ENCODE measurements around the gene SLC10A6. TPM values are rescaled to one million over a fixed set of nuclear protein-coding genes. Genes with fewer than 3 reads are reported as not detected.
A peak's percentile ranks its signal among the peaks of the same experiment; 100 is the strongest.
"Not testable (repeated sequence)": the region's sequence is repeated elsewhere in the genome, so short reads cannot be mapped to it uniquely, and the experiment has no call there.

Gene SLC10A6, protein sequence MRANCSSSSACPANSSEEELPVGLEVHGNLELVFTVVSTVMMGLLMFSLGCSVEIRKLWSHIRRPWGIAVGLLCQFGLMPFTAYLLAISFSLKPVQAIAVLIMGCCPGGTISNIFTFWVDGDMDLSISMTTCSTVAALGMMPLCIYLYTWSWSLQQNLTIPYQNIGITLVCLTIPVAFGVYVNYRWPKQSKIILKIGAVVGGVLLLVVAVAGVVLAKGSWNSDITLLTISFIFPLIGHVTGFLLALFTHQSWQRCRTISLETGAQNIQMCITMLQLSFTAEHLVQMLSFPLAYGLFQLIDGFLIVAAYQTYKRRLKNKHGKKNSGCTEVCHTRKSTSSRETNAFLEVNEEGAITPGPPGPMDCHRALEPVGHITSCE
- total RNA-seq: 1.6 TPM

DNA sequence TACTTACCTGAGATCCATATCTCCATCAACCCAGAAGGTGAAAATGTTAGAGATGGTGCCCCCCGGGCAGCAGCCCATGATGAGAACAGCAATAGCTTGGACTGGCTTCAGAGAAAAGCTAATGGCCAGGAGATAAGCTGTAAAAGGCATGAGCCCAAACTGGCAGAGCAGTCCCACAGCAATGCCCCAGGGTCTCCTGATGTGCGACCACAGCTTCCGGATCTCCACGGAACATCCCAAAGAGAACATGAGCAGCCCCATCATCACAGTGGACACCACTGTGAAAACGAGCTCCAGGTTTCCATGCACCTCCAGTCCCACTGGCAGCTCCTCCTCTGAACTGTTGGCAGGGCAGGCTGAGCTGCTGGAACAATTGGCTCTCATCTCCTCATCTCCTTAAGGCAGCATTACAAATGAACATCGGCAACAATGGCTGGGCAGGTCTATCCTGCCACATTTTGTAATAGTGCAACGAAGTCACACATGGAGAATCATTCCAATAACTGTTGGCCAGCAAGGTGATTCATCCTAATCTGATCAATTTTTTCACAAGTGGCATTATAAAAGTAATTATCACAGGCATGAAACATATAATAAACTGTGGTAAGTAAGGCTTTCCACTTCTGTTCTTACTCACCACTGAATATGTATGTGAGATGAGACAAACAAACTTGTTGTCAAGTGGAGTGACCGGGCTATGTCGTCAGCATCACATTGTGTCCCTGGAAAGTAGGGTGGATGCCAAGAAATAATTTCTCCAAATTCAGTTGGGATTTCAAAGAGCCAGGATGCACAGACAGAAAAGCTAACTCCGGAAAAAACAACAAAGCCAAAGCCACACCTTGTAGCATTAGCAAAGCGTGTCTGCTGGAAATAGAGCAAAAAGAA, at the start of gene SLC10A6:
Gene SLC10A6, minus strand, starts transcription at position 653 of the 888 bp plus-strand sequence. Its CDS starts 269 bp downstream, at position 384.
- no peak for DNase-seq (ENCODE audit: low spot score)

DNA sequence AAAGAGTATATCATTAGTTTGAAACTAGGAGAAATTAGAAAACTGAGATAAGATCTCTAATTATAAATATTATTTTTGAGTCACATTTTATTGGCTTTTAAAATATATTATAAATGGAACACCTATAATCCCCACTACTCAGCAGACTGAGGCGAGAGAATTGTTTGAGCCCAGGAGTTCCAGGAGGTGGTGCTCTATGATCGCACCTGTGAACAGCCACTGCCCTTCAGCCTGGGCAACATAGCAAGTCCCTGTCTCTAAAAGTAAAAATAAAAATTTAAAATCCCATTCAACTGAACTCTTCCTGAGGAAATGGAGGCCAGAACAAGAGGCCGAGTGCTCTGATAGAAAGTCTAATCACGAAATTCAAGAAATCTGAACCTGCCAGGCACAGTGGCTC, 49.4 kb upstream of the SLC10A6 start:
- DNase-seq (ENCODE audit: low spot score): no peak

DNA sequence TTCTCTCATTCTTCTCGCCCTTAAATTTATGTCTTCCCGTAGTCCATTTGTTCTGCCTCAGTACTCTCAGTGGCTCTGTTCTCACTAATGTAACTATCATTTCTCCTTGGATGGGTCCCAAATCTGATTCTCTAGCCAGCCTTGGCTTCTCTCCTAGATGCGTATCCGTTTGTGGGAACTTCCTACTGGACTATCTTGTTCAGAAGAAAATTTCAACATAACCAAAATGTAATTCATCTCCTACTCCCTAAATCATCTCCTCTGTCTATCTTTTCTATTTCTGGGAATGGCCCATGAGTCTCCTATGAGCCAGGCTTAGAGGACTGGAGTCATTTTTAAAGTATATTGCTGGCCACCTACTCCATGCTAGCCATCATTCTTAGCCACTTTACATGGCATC, 47.4 kb upstream of the SLC10A6 start:
- no peak for DNase-seq (ENCODE audit: low spot score)

DNA sequence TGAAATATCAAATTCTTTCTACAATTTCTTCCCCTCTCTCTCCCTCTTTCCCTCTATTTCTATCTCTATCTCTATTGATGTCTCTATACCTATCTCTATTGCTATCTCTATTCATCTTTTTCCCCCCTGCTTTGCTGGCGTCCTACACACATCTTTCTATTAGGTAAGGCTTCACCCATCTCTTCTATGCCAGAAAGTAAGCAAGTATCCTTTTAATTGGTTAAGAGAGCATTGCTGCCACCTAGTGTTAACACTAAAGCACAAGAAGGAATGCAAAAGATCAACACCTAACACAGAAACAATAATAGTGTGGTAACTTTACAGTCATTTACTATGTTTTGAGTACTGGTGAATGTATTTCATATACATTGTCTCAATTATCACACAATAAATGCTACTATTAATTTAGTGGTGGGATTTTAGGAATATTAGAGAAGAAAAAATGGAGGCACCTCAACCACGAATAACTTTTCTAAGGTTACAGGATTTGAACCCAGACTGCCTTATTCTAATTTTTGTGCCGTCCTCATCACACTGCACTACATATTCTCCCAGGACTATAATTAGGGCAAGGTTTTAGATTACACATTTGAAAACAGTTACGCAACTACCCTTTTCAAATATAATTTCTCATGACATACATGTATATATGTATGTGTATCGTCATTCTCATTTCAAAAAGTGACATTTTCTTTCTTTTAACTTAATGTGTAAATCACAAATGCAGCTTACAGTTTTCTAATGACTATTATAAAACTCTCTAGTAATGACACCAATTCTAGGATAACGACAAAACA, 46.7 kb upstream of the SLC10A6 start:
- DNase-seq (ENCODE audit: low spot score): no peak

DNA sequence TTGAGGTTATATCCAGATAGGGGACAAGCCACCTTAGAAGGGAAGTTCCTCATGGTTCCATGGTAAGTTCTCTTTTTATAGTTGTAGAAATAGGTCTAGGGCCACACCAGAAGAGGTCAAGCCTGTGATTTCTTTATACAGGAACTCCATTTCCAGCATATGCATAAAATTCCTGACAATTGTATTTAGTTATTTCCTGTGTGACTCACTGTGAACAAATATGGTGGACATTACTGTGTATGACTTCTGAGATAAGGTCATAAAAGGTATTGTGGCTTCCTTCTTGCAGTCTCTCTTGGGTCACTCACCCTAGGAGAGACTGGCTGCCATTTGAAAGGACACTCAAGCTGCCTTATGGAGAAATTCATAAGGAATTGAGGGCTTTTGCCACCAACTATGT, 45.3 kb upstream of the SLC10A6 start:
- no peak for DNase-seq (ENCODE audit: low spot score)

DNA sequence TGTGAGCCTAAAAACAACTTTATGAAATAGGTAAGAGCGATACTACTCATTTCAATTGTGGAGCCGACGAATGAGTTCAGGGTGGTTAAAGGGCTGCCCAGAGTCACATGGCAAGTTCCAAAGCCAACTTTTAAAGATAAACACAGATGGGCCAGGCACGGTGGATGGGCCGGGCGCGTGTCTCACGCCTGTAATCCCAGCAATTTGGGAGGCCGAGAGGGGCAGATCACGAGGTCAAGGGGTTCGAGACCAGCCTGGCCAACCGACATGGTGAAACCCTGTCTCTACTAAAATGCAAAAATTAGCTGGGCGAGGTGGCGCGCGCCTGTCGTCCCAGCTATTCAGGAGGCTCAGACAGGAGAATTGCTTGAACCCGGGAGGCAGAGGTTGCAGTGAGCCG, 44.0 kb upstream of the SLC10A6 start:
- DNase-seq (ENCODE audit: low spot score): no peak

DNA sequence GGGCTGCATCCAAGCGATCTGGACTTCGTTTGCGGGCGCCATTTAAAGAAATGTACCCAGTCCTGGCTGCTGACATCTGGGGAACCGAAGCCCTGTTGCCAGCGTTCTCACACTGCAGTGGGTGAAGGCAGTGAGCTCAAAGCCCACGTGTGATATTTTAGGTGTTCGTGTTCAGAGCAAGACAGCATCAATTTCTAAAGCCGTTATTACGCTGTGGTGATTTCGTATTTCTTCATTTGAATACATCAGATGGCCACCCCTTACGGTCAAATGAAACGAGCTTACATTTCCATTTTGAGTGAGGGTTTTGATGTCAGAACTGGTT, 43.4 kb upstream of the SLC10A6 start:
- no peak for DNase-seq (ENCODE audit: low spot score)

DNA sequence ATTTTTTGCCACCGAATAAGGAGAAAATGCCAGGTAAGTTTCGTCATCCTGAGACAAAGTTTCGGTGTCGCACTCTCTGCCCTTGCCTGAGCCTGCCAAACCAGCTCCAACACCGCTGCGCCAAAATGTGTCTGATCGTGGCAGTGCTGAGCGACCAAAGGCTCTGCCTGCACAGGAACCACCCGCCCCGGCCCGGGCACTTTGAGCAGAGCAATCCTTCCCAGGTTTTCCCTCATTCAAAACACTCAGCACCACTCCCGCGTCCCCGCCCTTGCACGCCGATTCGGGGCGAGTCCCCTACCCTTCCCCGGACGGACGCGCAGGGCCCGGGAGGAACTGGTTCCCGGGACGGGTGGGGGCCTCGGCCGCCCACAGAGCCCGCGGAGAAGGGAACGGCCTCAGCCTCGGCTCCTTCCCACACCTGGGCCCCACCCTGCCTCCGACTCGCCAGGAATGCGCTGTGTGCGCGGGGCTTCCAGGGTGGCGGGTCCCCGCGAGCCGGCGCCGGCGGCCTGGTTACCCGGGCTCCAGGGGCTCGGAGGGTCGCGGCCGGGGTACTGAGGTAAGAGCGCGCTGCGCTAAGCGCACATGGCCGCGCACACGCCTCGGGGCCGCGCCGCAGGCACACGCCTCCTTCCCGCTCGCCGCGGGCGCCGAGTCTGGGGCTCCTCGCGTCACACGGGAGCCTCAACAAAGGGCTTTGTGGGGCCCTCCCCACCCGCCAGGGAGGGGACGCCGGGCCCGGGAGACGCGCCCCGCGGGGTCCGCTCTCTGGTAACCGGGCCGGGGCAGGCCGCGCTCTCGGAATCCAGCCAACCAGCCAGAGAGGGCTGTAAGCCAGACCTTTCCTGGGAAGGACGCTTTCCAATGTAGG, 42.8 kb upstream of the SLC10A6 start, which contains the start of gene C4orf36:
Gene C4orf36, minus strand, starts transcription at position 661 of the 874 bp plus-strand sequence. CDS start 902 bp downstream, outside the sequence.
- peak; percentile 87 for DNase-seq (ENCODE audit: low spot score)

DNA sequence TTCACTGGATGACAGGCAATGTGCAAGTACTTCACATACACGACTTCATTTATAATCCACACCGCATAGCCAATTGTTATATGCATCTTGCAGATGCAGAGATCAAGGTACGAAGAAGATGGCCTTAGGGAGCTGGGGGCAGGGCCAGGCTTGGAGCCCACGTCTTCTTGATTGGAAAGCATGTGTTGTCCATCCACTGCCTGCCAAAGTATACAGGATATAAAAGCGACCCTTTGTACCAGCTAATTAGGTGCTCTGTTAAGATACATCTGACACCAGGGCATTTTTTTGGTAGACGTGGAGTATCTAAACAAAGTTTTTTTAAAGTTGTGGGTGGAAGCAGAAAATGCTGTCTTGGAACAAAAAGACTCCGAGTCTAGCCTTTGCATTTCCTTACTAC, 41.6 kb upstream of the SLC10A6 start:
- DNase-seq (ENCODE audit: low spot score): no peak

DNA sequence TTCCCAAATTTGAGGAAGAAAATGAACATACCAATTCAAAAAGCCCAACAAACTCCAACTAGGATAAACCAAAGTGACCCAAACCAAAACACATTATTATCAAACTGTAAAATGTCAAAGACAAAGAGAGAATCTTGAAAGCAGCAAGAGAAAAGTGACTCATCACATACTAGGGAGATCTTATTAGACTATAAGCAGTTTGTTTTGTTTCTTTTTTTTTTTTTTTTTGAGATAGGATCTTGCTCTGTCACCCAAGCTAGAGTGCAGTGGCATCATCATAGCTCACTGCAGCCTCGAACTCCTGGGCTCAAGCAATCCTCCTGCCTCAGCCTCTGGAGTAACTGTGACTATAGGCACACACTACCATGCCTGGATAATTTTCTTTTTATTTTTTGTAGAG, 30.5 kb upstream of the SLC10A6 start:
- no peak for DNase-seq (ENCODE audit: low spot score)

DNA sequence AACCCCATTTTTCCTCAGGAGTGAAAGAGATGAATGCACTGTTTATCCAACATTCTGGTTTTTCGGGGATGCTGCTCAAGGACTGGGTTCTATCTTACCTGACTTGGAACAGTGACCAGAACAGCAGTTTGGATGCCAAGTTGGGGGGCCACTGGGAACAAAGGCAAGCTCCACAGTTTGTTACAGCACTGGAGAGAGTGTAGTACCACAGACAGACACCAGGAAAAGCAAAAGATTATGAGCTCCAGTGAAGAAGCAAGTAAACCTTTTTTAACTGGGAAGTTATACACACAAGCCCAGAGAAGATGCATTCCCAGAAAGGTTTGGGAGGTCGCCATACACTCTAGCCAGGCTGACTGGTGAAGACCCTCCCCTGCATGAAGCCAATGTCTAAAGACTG, 29.5 kb upstream of the SLC10A6 start:
- DNase-seq (ENCODE audit: low spot score): no peak

DNA sequence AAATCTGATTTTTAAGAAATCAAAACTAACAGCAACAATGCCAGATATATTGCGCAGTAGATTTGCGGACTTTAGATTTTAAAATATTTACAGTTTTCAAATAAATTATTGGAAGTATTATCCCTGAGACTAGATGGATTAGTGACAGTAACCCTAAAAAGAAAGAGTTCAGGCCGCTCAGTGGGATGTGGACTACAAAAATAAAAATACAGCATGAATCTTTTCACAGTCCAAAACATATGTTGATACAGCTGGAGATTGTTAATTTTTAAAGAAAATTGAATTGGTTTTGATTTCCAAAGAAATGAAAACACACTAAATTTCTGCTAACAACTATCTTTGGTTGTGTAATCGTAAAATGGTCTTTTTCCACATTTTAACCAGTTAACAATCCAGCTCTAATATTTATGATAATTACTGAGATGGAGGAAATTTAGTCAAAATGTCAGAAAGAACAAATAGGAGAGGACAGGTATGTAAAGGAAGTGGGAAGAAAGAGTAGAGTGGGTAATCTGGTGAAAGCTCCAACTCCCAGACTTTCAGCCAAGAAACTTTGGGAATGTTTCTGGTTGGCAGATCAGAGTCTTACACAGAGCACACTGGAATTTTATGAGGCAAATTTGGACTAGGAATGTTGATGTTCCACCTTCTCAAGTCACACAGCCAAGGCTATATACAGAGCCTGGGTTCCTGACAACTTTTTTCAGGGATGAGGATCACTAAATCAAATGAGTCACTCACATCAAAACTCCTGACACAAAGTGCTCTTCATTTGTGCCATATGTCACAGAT, 27.9 kb upstream of the SLC10A6 start:
- no peak for DNase-seq (ENCODE audit: low spot score)

DNA sequence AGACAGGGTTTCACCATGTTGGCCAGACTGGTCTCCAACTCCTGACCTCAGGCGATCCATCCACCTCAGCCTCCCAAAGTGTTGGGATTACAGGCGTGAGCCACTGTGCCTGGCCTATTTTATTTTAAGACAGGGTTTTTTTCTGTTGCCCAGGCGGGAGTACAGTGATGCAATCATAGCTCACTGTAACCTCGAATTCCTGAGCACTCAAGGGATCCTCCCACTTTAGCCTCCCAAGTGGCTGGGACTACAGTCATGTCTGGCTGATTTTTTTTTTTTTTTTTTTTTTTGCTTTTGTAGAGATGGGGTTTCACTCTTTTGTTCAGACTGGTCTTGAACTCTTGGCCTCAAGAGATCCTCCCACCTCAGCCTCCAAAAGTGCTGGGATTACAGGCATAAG, 26.3 kb upstream of the SLC10A6 start:
- DNase-seq (ENCODE audit: low spot score): not testable (repeated sequence)

DNA sequence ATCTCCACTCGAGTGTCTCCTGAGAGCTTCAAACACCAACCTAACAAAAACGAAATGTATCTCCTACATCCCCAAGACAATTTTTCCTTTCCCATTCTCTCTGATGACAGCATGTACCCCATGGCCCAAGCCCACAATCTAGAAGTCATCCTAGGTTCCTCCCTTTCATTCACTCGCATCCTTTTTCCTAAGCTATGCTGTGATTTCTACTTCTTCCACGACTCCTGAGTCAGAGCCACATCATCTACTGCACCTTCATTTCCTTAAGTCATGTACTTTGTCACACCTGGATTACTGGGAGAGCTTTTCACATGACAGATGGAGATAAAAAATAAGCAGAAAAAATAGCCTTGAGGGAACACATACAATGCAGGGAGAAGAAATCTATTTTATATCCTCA, 23.0 kb upstream of the SLC10A6 start:
- DNase-seq (ENCODE audit: low spot score): no peak

DNA sequence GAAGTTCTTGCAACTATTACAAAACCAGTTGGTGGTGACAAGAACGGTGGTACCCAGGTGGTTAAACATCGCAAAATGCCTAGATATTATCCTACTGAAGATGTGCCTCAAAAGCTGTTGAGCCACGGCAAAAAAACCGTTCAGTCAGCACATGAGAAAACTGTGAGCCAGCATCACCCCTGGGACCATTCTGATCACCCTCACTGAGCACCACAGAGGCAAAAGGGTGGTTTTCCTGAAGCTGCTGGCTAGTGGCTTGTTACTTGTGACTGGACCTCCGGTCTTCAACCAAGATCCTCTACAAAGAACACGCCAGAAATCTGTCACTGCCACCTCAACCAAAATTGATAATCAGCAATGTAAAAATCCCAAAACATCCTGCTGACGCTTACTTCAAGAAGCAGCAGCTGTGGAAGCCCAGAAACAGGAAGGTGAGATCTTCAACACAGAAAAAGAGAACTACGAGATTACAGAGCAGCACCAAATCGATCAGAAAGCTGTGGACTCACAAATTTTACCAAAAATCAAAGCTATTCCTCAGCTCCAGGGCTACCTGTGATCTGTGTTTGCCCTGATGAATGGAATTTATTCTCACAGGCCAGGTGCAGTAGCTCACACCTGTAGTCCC, 21.4 kb upstream of the SLC10A6 start:
- no peak for DNase-seq (ENCODE audit: low spot score)

DNA sequence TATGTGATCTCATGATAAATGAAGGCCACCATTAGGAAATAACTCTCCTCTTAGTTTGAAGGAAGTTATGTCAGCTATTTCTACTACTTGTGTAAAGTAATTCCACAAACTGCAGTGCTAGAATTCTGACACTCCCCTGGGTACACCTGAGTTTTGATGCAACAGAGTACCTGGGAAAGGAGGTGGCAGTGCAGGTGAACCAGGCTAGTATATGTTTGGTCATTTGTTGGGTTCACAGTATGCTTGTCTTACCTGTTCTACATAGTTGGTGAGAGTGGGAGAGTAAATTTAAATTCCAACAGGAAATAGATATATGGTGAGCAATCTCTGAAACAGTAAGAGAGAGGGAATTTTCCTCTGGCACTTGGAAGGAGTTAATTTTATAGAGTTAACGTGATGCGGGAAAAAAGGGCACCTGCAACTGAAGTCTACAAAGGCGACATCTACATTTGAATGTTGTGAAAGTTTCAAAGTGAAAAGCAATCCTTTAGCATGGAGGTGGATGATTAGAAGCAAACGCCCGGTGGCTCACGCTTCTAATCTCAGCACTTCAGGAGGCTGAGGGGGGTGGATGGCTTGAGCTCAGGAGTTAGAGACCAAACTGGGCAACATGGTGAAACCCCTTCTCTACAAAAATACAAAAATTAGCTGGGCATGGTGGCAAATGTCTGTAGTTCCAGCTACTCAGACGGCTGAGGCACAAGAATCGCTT, 8.3 kb upstream of the SLC10A6 start:
- no peak for DNase-seq (ENCODE audit: low spot score)

DNA sequence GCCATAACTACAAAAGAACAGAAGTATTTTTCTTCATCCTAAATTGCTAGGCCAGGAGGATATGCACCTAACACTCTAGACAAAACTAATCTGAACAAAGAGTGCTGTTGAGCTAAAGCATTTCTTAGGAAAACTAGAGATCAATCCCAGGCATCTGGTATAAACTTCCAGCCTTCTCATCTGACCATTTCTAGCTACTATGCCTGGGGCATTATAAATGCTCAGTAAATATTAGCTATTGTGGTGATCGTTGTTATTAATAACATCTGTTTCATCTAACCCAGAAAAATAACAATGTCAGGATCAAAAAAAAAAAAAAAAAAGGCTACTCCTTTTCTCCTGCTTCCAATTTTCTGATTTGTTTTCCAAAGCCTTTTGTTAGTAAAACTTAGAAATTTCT, 7.7 kb upstream of the SLC10A6 start:
- DNase-seq (ENCODE audit: low spot score): no peak

DNA sequence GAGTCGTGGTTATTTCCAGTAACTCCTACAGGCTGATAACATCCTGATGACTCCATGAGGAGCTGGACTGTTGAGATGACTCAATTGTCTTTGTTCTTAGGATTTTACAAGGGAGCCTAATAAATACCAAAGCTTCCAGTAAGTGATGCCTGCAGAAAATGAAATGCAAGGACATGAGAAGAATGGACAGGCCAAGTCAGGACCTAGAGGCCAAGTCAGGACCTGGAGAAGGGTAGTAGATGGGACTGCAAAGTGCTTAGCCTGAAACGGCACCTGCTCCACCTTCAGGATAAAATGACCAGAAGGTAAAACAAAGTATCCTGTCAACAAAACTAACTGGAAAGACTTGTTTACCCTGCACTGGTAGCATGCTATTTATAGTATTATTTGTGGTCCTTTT, 6.4 kb upstream of the SLC10A6 start:
- DNase-seq (ENCODE audit: low spot score): no peak

DNA sequence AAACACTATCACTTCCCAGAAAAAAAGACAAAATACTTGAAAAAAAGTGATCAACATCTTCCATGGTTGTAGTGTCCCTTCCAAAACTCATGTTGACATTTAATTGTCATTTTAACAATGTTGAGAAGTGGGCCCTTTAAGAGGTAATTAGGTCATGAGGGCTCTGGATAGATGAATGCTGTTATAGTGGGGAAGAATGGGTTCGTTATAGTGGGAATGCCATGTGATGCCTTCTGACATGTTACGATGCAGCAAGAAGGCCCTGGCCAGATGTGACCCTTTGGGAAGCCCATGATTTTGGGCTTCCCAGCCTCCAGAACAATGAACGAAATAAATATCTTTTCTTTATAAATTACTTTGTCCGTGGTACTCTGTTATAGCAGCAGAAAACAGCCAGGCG, 4.0 kb upstream of the SLC10A6 start:
- no peak for DNase-seq (ENCODE audit: low spot score)
